Measurements from ENCODE around the gene CMPK1.

- TF ChIP-seq CTCF (IDR thresholded peaks at IDR 0.05) (no peak), POLR2A (IDR thresholded peaks at IDR 0.05) (no peak)
Measured at GRCh38 chr1:47337350-47337749, 3.8 kb downstream of the CMPK1 start.

Measured in heart left ventricle (tissue), 13 donors.